Fibroblast of skin of right biceps (primary cell): ENCODE results near the gene OR1S2.
"Not testable (repeated sequence)": the region's sequence is repeated elsewhere in the genome, so short reads cannot be mapped to it uniquely, and the experiment has no call there.

Experiments used
- DNase-seq: peaks from one replicate; pipeline ENCODE4 v3.0.0-alpha.2; 2013

The OR1S2 gene

GRCh38 chr11:58204042-58204441, at the start of gene OR1S2:
TSS of gene OR1S2 (minus strand) at chr11:58204142. CDS start at chr11:58204142, 0 bp downstream.
- DNase-seq, result no peak

GRCh38 chr11:58243954-58244353, 40.0 kb upstream of the OR1S2 start:
- DNase-seq, result no peak

GRCh38 chr11:58227956-58228615, 24.1 kb upstream of the OR1S2 start:
- no peak for DNase-seq

GRCh38 chr11:58222721-58223120, 18.8 kb upstream of the OR1S2 start:
- no peak for DNase-seq

- no peak for DNase-seq
These were observed 12.5 kb upstream of the OR1S2 start for GRCh38 chr11:58216476-58216875.

GRCh38 chr11:58212420-58212819, 8.5 kb upstream of the OR1S2 start, which contains the start of gene OR1S1:
TSS of gene OR1S1 (plus strand) at chr11:58212720.
- DNase-seq, result not testable (repeated sequence)

- DNase-seq, result no peak
These were observed 4.7 kb downstream of the OR1S2 start for GRCh38 chr11:58199271-58199670.

- no peak for DNase-seq
These were observed 8.0 kb downstream of the OR1S2 start for GRCh38 chr11:58195939-58196338.

GRCh38 chr11:58193391-58193790, 10.6 kb downstream of the OR1S2 start:
- no peak for DNase-seq

- no peak for DNase-seq
These were observed 11.7 kb downstream of the OR1S2 start for GRCh38 chr11:58192229-58192628.

- DNase-seq, result no peak
These were observed 15.2 kb downstream of the OR1S2 start, which contains the start of gene OR9Q2 for GRCh38 chr11:58188770-58189169. TSS of gene OR9Q2 (plus strand) at chr11:58189070. CDS start at chr11:58190491, 1,421 bp downstream.

- DNase-seq, result no peak
These were observed 17.0 kb downstream of the OR1S2 start for GRCh38 chr11:58186938-58187337.

GRCh38 chr11:58179648-58180047, 24.3 kb downstream of the OR1S2 start:
- DNase-seq, result no peak

- DNase-seq, result no peak
These were observed 25.5 kb downstream of the OR1S2 start for GRCh38 chr11:58178444-58178843.

GRCh38 chr11:58177409-58178054, 26.4 kb downstream of the OR1S2 start:
- DNase-seq, result no peak

- no peak for DNase-seq
These were observed 38.3 kb downstream of the OR1S2 start for GRCh38 chr11:58165504-58166106.

GRCh38 chr11:58164990-58165389, 39.0 kb downstream of the OR1S2 start:
- no peak for DNase-seq

GRCh38 chr11:58164389-58164788, 39.6 kb downstream of the OR1S2 start:
- no peak for DNase-seq
